GM21737 (cell line): Measurements from ENCODE around the gene EDC3.

Experiments
- ATAC-seq: cut with Tn5 transposase; IDR thresholded peaks from one replicate; pipeline ENCODE4 v1.9.1; 2021; ENCODE audit warnings: mild to moderate bottlenecking, moderate library complexity; ENCODE audit not compliant: unreplicated experiment

The EDC3 gene

DNA sequence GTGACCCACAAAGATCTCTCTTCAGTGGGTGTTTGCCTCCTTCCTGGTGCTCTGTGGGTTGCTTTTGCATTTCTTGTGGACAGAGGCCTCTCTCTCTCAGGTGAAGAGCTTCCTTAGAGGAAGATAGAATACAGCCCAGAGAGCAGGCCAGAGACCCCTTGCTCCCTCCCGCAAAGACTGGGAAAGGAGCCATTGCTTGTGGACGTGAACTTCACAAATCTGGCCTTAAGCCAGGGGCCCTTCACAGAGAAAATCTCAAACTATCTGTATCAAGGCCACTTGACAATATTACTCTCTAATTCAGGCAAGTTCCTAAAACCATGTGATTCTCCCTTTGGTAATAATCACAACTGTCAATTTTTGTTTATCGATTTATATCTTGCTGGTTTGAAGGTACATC lies 110.6 kb downstream of the EDC3 start:
- ATAC-seq, result no peak

- no peak for ATAC-seq
Measured at GRCh38 chr15:74584779-74585178, 111.0 kb downstream of the EDC3 start.

GRCh38 chr15:74584204-74584603 lies 111.6 kb downstream of the EDC3 start:
- ATAC-seq, result no peak
